ENCODE data around the gene WFS1. TPM values are rescaled to one million over a fixed set of nuclear protein-coding genes. Genes with fewer than 3 reads are reported as not detected.
A peak's percentile ranks its signal among the peaks of the same experiment; 100 is the strongest.

Gene WFS1
- total RNA-seq, 1 donor = 17.0 TPM

GRCh38 chr4:6294705-6295421, 25.2 kb downstream of the WFS1 start:
- no peaks in the 10 kb centered on the region for H3K4me1 ChIP-seq (ENCODE audit: insufficient read depth, low read length)
- DNase-seq (ENCODE audit: insufficient read length, low spot score, missing footprints) = peak; percentile 86
- H3K36me3 ChIP-seq (ENCODE audit: insufficient read depth, low read length) = peaks cover 3% of the 10 kb centered on the region
- no peaks in the 10 kb centered on the region for H3K27me3 ChIP-seq (ENCODE audit: insufficient read depth, low read length)
- H3K4me2 ChIP-seq (ENCODE audit: insufficient read depth, low read length) = no peak overlapping the region
- no peaks in the 10 kb centered on the region for H3K79me2 ChIP-seq (ENCODE audit: insufficient read depth, low read length)
- peaks cover 4% of the 10 kb centered on the region for H4K20me1 ChIP-seq (ENCODE audit: insufficient read depth, low read length)
- no peak overlapping the region for H3K4me3 ChIP-seq (ENCODE audit: insufficient read depth, low read length)
- H3K27ac ChIP-seq (ENCODE audit: low read depth, low read length) = no peak overlapping the region
- no peak overlapping the region for H2AFZ ChIP-seq (ENCODE audit: low read length)
- no peaks in the 10 kb centered on the region for H3K9me3 ChIP-seq (ENCODE audit: low read depth, low read length)
- TF ChIP-seq CTCF (IDR thresholded peaks at IDR 0.05; ENCODE audit: extremely low read depth, low read depth, low read length) = no peak

GRCh38 chr4:6295495-6295894, 25.8 kb downstream of the WFS1 start:
- H3K79me2 ChIP-seq (ENCODE audit: insufficient read depth, low read length) = no peaks in the 10 kb centered on the region
- H2AFZ ChIP-seq (ENCODE audit: low read length) = no peak overlapping the region
- H3K9me3 ChIP-seq (ENCODE audit: low read depth, low read length) = no peaks in the 10 kb centered on the region
- no peak for TF ChIP-seq CTCF (IDR thresholded peaks at IDR 0.05; ENCODE audit: extremely low read depth, low read depth, low read length)
- H3K27ac ChIP-seq (ENCODE audit: low read depth, low read length) = no peak overlapping the region
- no peaks in the 10 kb centered on the region for H3K4me1 ChIP-seq (ENCODE audit: insufficient read depth, low read length)
- H3K4me2 ChIP-seq (ENCODE audit: insufficient read depth, low read length) = no peak overlapping the region
- DNase-seq (ENCODE audit: insufficient read length, low spot score, missing footprints) = no peak
- peaks cover 3% of the 10 kb centered on the region for H3K36me3 ChIP-seq (ENCODE audit: insufficient read depth, low read length)
- H3K4me3 ChIP-seq (ENCODE audit: insufficient read depth, low read length) = no peak overlapping the region
- peaks cover 4% of the 10 kb centered on the region for H4K20me1 ChIP-seq (ENCODE audit: insufficient read depth, low read length)
- H3K27me3 ChIP-seq (ENCODE audit: insufficient read depth, low read length) = no peaks in the 10 kb centered on the region

GRCh38 chr4:6296026-6296425, 26.4 kb downstream of the WFS1 start:
- Histone ChIP-seq H3K9me3 (ENCODE audit: low read depth, low read length) (no peaks in the 10 kb centered on the region), H3K36me3 (ENCODE audit: insufficient read depth, low read length) (peaks cover 3% of the 10 kb centered on the region), H3K4me1 (ENCODE audit: insufficient read depth, low read length) (no peaks in the 10 kb centered on the region), H3K27ac (ENCODE audit: low read depth, low read length) (no peak overlapping the region), H4K20me1 (ENCODE audit: insufficient read depth, low read length) (peaks cover 4% of the 10 kb centered on the region), H3K79me2 (ENCODE audit: insufficient read depth, low read length) (no peaks in the 10 kb centered on the region), H3K4me3 (ENCODE audit: insufficient read depth, low read length) (no peak overlapping the region), H2AFZ (ENCODE audit: low read length) (no peak overlapping the region), H3K4me2 (ENCODE audit: insufficient read depth, low read length) (no peak overlapping the region), H3K27me3 (ENCODE audit: insufficient read depth, low read length) (no peaks in the 10 kb centered on the region)
- no peak for TF ChIP-seq CTCF (IDR thresholded peaks at IDR 0.05; ENCODE audit: extremely low read depth, low read depth, low read length)
- no peak for DNase-seq (ENCODE audit: insufficient read length, low spot score, missing footprints)

GRCh38 chr4:6297266-6297815, 27.7 kb downstream of the WFS1 start:
- Histone ChIP-seq H3K36me3 (ENCODE audit: insufficient read depth, low read length) (peaks cover 3% of the 10 kb centered on the region), H3K27me3 (ENCODE audit: insufficient read depth, low read length) (no peaks in the 10 kb centered on the region), H3K27ac (ENCODE audit: low read depth, low read length) (no peak overlapping the region), H4K20me1 (ENCODE audit: insufficient read depth, low read length) (peaks cover 4% of the 10 kb centered on the region), H3K4me1 (ENCODE audit: insufficient read depth, low read length) (no peaks in the 10 kb centered on the region), H3K79me2 (ENCODE audit: insufficient read depth, low read length) (no peaks in the 10 kb centered on the region), H3K9me3 (ENCODE audit: low read depth, low read length) (no peaks in the 10 kb centered on the region), H2AFZ (ENCODE audit: low read length) (no peak overlapping the region), H3K4me2 (ENCODE audit: insufficient read depth, low read length) (no peak overlapping the region), H3K4me3 (ENCODE audit: insufficient read depth, low read length) (no peak overlapping the region)
- no peak for DNase-seq (ENCODE audit: insufficient read length, low spot score, missing footprints)
- TF ChIP-seq CTCF (IDR thresholded peaks at IDR 0.05; ENCODE audit: extremely low read depth, low read depth, low read length) = no peak

Data from osteoblast (primary cell).